Subcutaneous adipose tissue (tissue), 4 donors: ENCODE results near the gene ADAMTS2. TPM values are rescaled to one million over a fixed set of nuclear protein-coding genes. Genes with fewer than 3 reads are reported as not detected.

Experiments
- CTCF ChIP-seq: fragments of 450-650 bp; IDR thresholded peaks from one replicate; pipeline ENCODE4 v1.5.1; 2016; ENCODE audit warnings: low read depth, mild to moderate bottlenecking, control low read depth, antibody characterized with exemption, moderate library complexity
- total RNA-seq, 4 donors: library from RNA; depleted of rRNA; stranded (reverse); fragments of >200 nt; gene quantifications; one replicate each; pipeline ENCODE4 v1.1.0, GENCODE V29; 2016

Gene ADAMTS2
- total RNA-seq, 4 donors from 2014 or later = 26.7 to 56.5 (median 46.6) TPM

DNA sequence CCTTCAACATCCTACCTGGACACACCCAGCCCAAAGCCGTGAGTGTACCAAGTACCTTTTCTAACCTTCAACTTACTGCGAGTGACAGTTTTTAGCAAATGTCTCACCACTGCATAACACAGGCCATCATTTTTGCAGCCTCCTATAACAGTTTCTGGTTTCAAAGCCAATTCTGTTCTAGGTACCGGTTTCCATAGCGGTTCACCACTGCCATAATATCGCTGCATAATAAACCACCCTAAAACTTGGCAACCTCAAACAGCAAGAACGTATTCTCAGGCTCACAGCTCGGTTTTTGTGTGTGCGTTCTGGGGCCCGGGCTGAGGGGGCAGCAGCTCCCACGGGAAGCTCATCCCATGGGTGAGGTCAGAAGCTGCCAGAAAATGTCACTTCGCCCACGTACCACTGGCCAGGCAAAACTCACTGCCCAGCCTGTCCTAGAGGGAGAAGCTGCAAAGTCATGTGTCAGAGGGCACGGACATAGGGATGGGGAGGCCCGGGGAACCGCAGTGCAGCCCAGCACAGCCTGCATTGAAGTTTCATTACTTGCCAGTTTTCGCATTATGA, 15.9 kb upstream of the ADAMTS2 start:
- TF ChIP-seq CTCF = no peak

DNA sequence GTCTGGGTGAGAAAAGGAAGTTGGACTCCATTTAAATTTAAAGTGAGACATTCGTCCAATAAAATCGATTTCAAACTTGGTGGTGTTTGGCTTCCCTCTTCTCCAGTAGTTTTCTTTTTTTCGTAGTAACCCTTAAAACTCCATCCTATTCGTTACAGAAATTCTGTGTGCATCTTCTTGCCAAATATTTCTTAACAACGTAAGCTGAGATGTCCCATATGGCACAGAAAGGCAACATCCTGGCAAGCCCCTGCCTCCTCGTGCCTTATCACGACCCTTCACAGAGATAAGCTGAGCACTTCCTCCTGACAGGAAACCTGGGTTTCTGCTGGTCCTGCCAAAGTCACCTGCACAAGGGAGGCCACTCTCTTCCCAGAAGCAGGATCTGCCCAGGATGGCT, 11.8 kb upstream of the ADAMTS2 start:
- TF ChIP-seq CTCF = no peak

- TF ChIP-seq CTCF = no peak
These were observed 11.0 kb upstream of the ADAMTS2 start for GRCh38 chr5:179355976-179356974.

GRCh38 chr5:179354305-179354882, 9.1 kb upstream of the ADAMTS2 start:
- no peak for TF ChIP-seq CTCF

DNA sequence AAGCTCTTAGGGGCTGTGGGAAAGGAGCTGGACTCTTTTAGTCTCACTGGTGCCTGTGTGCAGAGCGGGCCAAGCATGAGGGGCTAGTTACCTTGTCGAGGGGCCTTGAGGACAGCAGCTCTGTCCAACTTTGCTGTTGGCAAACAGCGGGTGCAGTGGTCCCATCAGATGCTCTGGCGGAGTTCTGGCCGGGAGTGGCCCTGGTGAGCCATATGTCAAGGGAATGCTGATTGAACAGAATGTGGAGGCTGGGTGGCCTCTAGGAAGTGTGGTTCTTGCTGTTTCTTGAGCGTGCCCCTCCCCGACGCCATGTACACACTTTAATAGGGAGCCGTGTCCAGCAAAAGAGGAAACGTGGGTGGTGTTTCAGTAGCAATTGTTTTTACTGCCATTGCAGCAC, 3.6 kb upstream of the ADAMTS2 start:
- TF ChIP-seq CTCF = no peak

GRCh38 chr5:179348011-179348530, 2.8 kb upstream of the ADAMTS2 start:
- TF ChIP-seq CTCF = no peak

GRCh38 chr5:179347581-179347980, 2.3 kb upstream of the ADAMTS2 start:
- TF ChIP-seq CTCF = no peak
